HepG2 (cell line): ENCODE measurements around the gene VEGFA. TPM values are rescaled to one million over a fixed set of nuclear protein-coding genes. Genes with fewer than 3 reads are reported as not detected.

Experiments used
- DBP ChIP-seq: sonication (generic); formaldehyde crosslinking; IDR thresholded peaks from 2 replicates; pipeline ENCODE4 v1.4.0; 2020; ENCODE audit warnings: missing genetic modification reagents; ENCODE audit errors: not compliant biosample characterization
- FOXA3 ChIP-seq: IDR thresholded peaks from 2 replicates; pipeline ENCODE4 v1.6.1; 2016; ENCODE audit warnings: missing genetic modification reagents, missing compliant biosample characterization
- IRF1 ChIP-seq: sonication (generic); formaldehyde crosslinking; IDR thresholded peaks from 2 replicates; pipeline ENCODE4 v1.4.0; 2020; ENCODE audit warnings: low read depth, mild to moderate bottlenecking, missing genetic modification reagents
- RBM39 ChIP-seq: fragments of 200-400 bp; formaldehyde crosslinking; IDR thresholded peaks from one replicate; pipeline ENCODE4 v1.6.1; 2018; ENCODE audit warnings: antibody characterized with exemption, mild to moderate bottlenecking, low read depth, low read length; ENCODE audit not compliant: poor library complexity, severe bottlenecking
- REPIN1 ChIP-seq: sonication (generic); formaldehyde crosslinking; IDR thresholded peaks from 2 replicates; pipeline ENCODE4 v1.8.0; 2022; ENCODE audit warnings: missing genetic modification reagents, low read depth, mild to moderate bottlenecking, borderline replicate concordance
- RFXANK ChIP-seq: IDR thresholded peaks from 2 replicates; pipeline ENCODE4 v1.6.1; 2016
- SNAPC4 ChIP-seq: sonication (generic); formaldehyde crosslinking; IDR thresholded peaks from 2 replicates; pipeline ENCODE4 v1.4.0; 2020; ENCODE audit warnings: mild to moderate bottlenecking, missing genetic modification reagents
- TFDP2 ChIP-seq: sonication (generic); formaldehyde crosslinking; IDR thresholded peaks from 2 replicates; pipeline ENCODE4 v1.4.0; 2020; ENCODE audit warnings: missing genetic modification reagents
- THAP9 ChIP-seq: sonication (generic); formaldehyde crosslinking; IDR thresholded peaks from 2 replicates; pipeline ENCODE4; 2020; ENCODE audit warnings: missing genetic modification reagents, mild to moderate bottlenecking, borderline replicate concordance
- ZBTB7A ChIP-seq: sonication (generic); formaldehyde crosslinking; IDR thresholded peaks from 2 replicates; pipeline ENCODE4 v1.8.0; 2022; ENCODE audit warnings: mild to moderate bottlenecking, missing genetic modification reagents
- ZNF224 ChIP-seq: sonication (generic); formaldehyde crosslinking; IDR thresholded peaks from 2 replicates; pipeline ENCODE4 v1.5.0; 2020; ENCODE audit warnings: mild to moderate bottlenecking, missing genetic modification reagents
- ZNF276 ChIP-seq: sonication (generic); formaldehyde crosslinking; IDR thresholded peaks from 2 replicates; pipeline ENCODE4 v1.4.0; 2020; ENCODE audit warnings: mild to moderate bottlenecking, low read depth, missing genetic modification reagents
- ZNF430 ChIP-seq: sonication (generic); formaldehyde crosslinking; IDR thresholded peaks from 2 replicates; pipeline ENCODE4 v1.9.0; 2021; ENCODE audit warnings: mild to moderate bottlenecking, missing genetic modification reagents
- polyA plus RNA-seq, 8 experiments: library from polyadenylated mRNA; depleted of rRNA in 3 of 8; stranded (reverse) in 7 of 8; unstranded in 1 of 8; fragments of >200 nt; fragmentation: Illumina TruSeq in 4 of 8; extraction: Trizol in 4 of 8; gene quantifications; 2 replicates each; pipeline versions ENCODE4 v1.2.1 to v1.2.3, GENCODE V29; 2011 to 2016; ENCODE audit warnings: low read depth in 4 of 8, missing spikeins in 1 of 8, mixed read lengths in 1 of 8; ENCODE audit not compliant: insufficient read depth in 1 of 8
- total RNA-seq, 5 experiments: library from RNA; depleted of rRNA; stranded (reverse); fragments of >200 nt; fragmentation: Illumina TruSeq; extraction: Trizol; gene quantifications; 2 replicates each; pipeline ENCODE4 v1.2.3, GENCODE V29; 2016; ENCODE audit warnings: low read depth in 1 of 5

The VEGFA gene
- total and polyA plus RNA-seq, 2 of the 13 experiments (the other 11 are each of a cell fraction or from before 2014, with no cell fraction given) = 68.1 to 629 TPM

- peak; percentile 77 for TF ChIP-seq THAP9 (CRISPR knock-in tag)
- TF ChIP-seq REPIN1 (CRISPR knock-in tag) = peak; percentile 70; the same call in 1 of the 2 replicates
- TF ChIP-seq ZBTB7A (CRISPR knock-in tag) = peak; percentile 92; the same call in 1 of the 2 replicates
- TF ChIP-seq IRF1 (CRISPR knock-in tag) = no peak
- TF ChIP-seq RBM39 = peak; percentile 70
- no peak for TF ChIP-seq ZNF224
- TF ChIP-seq DBP = no peak
- TF ChIP-seq ZNF276 (CRISPR knock-in tag) = 0 out of 2 replicates have a peak, but pooled peaks have one; percentile 46
- peak; percentile 85 for TF ChIP-seq FOXA3
- no peak for TF ChIP-seq ZNF430
- TF ChIP-seq TFDP2 (CRISPR knock-in tag) = no peak
- TF ChIP-seq SNAPC4 (CRISPR knock-in tag) = peak; percentile 52; the same call in 1 of the 2 replicates
- TF ChIP-seq RFXANK = 0 out of 2 replicates have a peak, but pooled peaks have one; percentile 48
Measured at GRCh38 chr6:43724914-43725642, 44.9 kb upstream of the VEGFA start (continued).
